Natural killer cell (primary cell): ENCODE results near the gene DHDDS. TPM values are rescaled to one million over a fixed set of nuclear protein-coding genes. Genes with fewer than 3 reads are reported as not detected.
A peak's percentile ranks its signal among the peaks of the same experiment; 100 is the strongest.

ENCODE experiments used
- ATAC-seq, 3 donors: fragments of 150-1000 bp in 2 of 3; fragments of 200-7000 bp in 1 of 3; cut with Tn5 transposase; 1 replicate in 1 of 3; 2 replicates in 2 of 3; pipeline ENCODE4 v1.10.0; 2021; ENCODE audit warnings: mild to moderate bottlenecking in 2 of 3, moderate library complexity in 2 of 3
- DNase-seq, 2 donors: peaks; one replicate each; pipeline versions ENCODE4 v3.0.0 to v3.0.0-alpha.2; 2013 to 2021; ENCODE audit warnings: mixed read lengths in 1 of 2
- H3K27ac ChIP-seq: one replicate; pipeline ENCODE4 v1.5.1; 2013; ENCODE audit warnings: mild to moderate bottlenecking, low read length
- H3K27me3 ChIP-seq: one replicate; pipeline ENCODE4 v1.6.1; 2013; ENCODE audit warnings: low read length; ENCODE audit not compliant: control insufficient read depth, insufficient read depth
- H3K36me3 ChIP-seq: one replicate; pipeline ENCODE4 v1.6.1; 2013; ENCODE audit warnings: low read length; ENCODE audit not compliant: control insufficient read depth, insufficient read depth
- H3K4me1 ChIP-seq: one replicate; pipeline ENCODE4 v1.6.1; 2013; ENCODE audit warnings: low read length; ENCODE audit not compliant: control insufficient read depth, insufficient read depth
- H3K4me3 ChIP-seq: one replicate; pipeline ENCODE4 v1.5.1; 2013; ENCODE audit warnings: low read length
- H3K9me3 ChIP-seq: one replicate; pipeline ENCODE4 v1.6.1; 2013; ENCODE audit warnings: low read length; ENCODE audit not compliant: control insufficient read depth, insufficient read depth
- H3K27ac Mint-ChIP-seq, 2 donors: one replicate each; pipeline ENCODE4 v1.8.0; 2022; ENCODE audit warnings: mild to moderate bottlenecking in 2 of 2, mixed read lengths in 2 of 2, moderate library complexity in 1 of 2
- H3K27me3 Mint-ChIP-seq, 2 donors: one replicate each; pipeline ENCODE4 v1.8.0; 2022; ENCODE audit warnings: low read depth in 2 of 2, mixed read lengths in 2 of 2
- H3K36me3 Mint-ChIP-seq: one replicate; pipeline ENCODE4 v1.8.0; 2022; ENCODE audit warnings: mixed read lengths
- H3K4me1 Mint-ChIP-seq, 2 donors: one replicate each; pipeline ENCODE4 v1.8.0; 2022; ENCODE audit warnings: mixed read lengths in 2 of 2
- H3K4me3 Mint-ChIP-seq: one replicate; pipeline ENCODE4 v1.8.0; 2022; ENCODE audit warnings: mild to moderate bottlenecking, moderate library complexity, mixed read lengths
- H3K9me3 Mint-ChIP-seq, 2 donors: one replicate each; pipeline ENCODE4 v1.8.0; 2022; ENCODE audit warnings: mixed read lengths in 2 of 2
- CTCF ChIP-seq: fragments of 200-600 bp; IDR thresholded peaks from one replicate; pipeline ENCODE4 v1.8.0; 2022; ENCODE audit warnings: antibody characterized with exemption
- WGBS: methylation state at CpG from one replicate; pipeline ENCODE4 v1.1.7; 2013; ENCODE audit warnings: missing lambda C conversion rate; ENCODE audit not compliant: insufficient coverage; 5-methylcytosine and 5-hydroxymethylcytosine counted together
- intact Hi-C: fragments of 100-400 bp; cut with micrococcal nuclease; formaldehyde crosslinking; loops from one replicate; pipeline ENCODE4 v1.14.2; 2022
- total RNA-seq, 4 donors: library from RNA; stranded (reverse); fragments of 120-200 nt in 1 of 4; gene quantifications; one replicate each; pipeline versions ENCODE4 v1.2.3 to v1.2.4, GENCODE V29; 2013 to 2022

The DHDDS gene
- total RNA-seq, 3 donors from 2014 or later (not counting 1 experiment from before 2014, with no cell fraction given) = 39.6 to 48.6 (median 43.4) TPM

- WGBS = 79% methylated on average over 3 of the region's 5 CpGs
- H3K4me1 ChIP-seq = no peaks in the 10 kb centered on the region
- no peak overlapping the region for H3K4me3 Mint-ChIP-seq
- peaks cover 24 to 40% of the 10 kb centered on the region in 2 donors for H3K27me3 Mint-ChIP-seq
- ATAC-seq (no peak), DNase-seq (no peak)
- no peak for TF ChIP-seq CTCF
- no peaks in the 10 kb centered on the region for H3K9me3 Mint-ChIP-seq
- H3K36me3 Mint-ChIP-seq = no peaks in the 10 kb centered on the region
- no peaks in the 10 kb centered on the region for H3K4me1 Mint-ChIP-seq
- peaks cover 11% of the 10 kb centered on the region for H3K27me3 ChIP-seq
- H3K9me3 ChIP-seq = no peaks in the 10 kb centered on the region
- H3K27ac Mint-ChIP-seq = no peak overlapping the region
- no peak overlapping the region for H3K4me3 ChIP-seq
- H3K36me3 ChIP-seq = no peaks in the 10 kb centered on the region
- no peak overlapping the region for H3K27ac ChIP-seq
- intact Hi-C loops = loop anchor here (10.0 kb wide), 1 partner anchor 54 kb away; no protein-coding TSS in a partner anchor
These were observed 13.2 kb upstream of the DHDDS start for GRCh38 chr1:26418865-26419349.

- intact Hi-C loops = loop anchor here (10.0 kb wide), 1 partner anchor 55 kb away; no protein-coding TSS in a partner anchor
- no peaks in the 10 kb centered on the region for H3K9me3 Mint-ChIP-seq
- no peaks in the 10 kb centered on the region for H3K4me1 ChIP-seq
These were observed 12.6 kb upstream of the DHDDS start for GRCh38 chr1:26419494-26419893.

GRCh38 chr1:26429721-26430120, 2.4 kb upstream of the DHDDS start:
- Mint-ChIP-seq H3K36me3 (no peaks in the 10 kb centered on the region), H3K4me3 (no peak overlapping the region), H3K27ac (no peak overlapping the region), H3K9me3 (no peaks in the 10 kb centered on the region), H3K4me1 (peaks cover 13 to 22% of the 10 kb centered on the region in 2 donors), H3K27me3 (peaks cover 10 to 15% of the 10 kb centered on the region in 2 donors)
- intact Hi-C loops = loop anchor here (5.0 kb wide), 1 partner anchor 43 kb away; the partner anchor contains the start of gene HMGN2
- Histone ChIP-seq H3K36me3 (peaks cover 6% of the 10 kb centered on the region), H3K27ac (no peak overlapping the region), H3K4me1 (peaks cover 21% of the 10 kb centered on the region), H3K4me3 (no peak overlapping the region), H3K9me3 (no peaks in the 10 kb centered on the region), H3K27me3 (no peaks in the 10 kb centered on the region)
- WGBS = 100% methylated on average over 1 of the region's 2 CpGs
- TF ChIP-seq CTCF = no peak
- ATAC-seq = no peak
- DNase-seq = no peak

More at GRCh38 chr1:26419494-26419893, 12.6 kb upstream of the DHDDS start:
- Mint-ChIP-seq H3K36me3 (no peaks in the 10 kb centered on the region), H3K4me3 (no peak overlapping the region), H3K4me1 (no peaks in the 10 kb centered on the region), H3K27me3 (peaks cover 18 to 34% of the 10 kb centered on the region in 2 donors), H3K27ac (no peak overlapping the region)
- 83% methylated on average over 1 of the region's 2 CpGs for WGBS
- H3K27me3 ChIP-seq = peaks cover 8% of the 10 kb centered on the region
- ATAC-seq = no peak
- DNase-seq = no peak
- H3K27ac ChIP-seq = no peak overlapping the region
- no peaks in the 10 kb centered on the region for H3K36me3 ChIP-seq
- no peak overlapping the region for H3K4me3 ChIP-seq
- no peak for TF ChIP-seq CTCF
- H3K9me3 ChIP-seq = no peaks in the 10 kb centered on the region

GRCh38 chr1:26432793-26433192, 672 bp downstream of the DHDDS start:
- H3K4me1 Mint-ChIP-seq = peaks cover 13 to 22% of the 10 kb centered on the region in 2 donors
- Histone ChIP-seq H3K9me3 (no peaks in the 10 kb centered on the region), H3K4me1 (peaks cover 21% of the 10 kb centered on the region), H3K27me3 (no peaks in the 10 kb centered on the region), H3K4me3 (peak overlapping the region; percentile 66), H3K36me3 (peaks cover 11% of the 10 kb centered on the region), H3K27ac (peak overlapping the region; percentile 48)
- DNase-seq (no peak), ATAC-seq (no peak)
- no peaks in the 10 kb centered on the region for H3K27me3 Mint-ChIP-seq
- TF ChIP-seq CTCF = no peak
- H3K4me3 Mint-ChIP-seq = peak overlapping the region; percentile 97
- WGBS = 46% methylated on average over 3 of the region's 3 CpGs
- no peaks in the 10 kb centered on the region for H3K36me3 Mint-ChIP-seq
- intact Hi-C loops = loop anchor here (5.0 kb wide), 1 partner anchor 40 kb away; the partner anchor contains the start of gene HMGN2
- H3K27ac Mint-ChIP-seq = peak overlapping the region; percentile 89 to 93
- H3K9me3 Mint-ChIP-seq = no peaks in the 10 kb centered on the region
